Erythroblast (primary cell): ENCODE results near the gene SERPINC1.

Experiments
- GATA1 ChIP-seq: IDR thresholded peaks from 2 replicates; pipeline ENCODE4 v1.6.1; 2011; ENCODE audit warnings: low read depth, mild to moderate bottlenecking, control low read depth, low read length, moderate library complexity
- POLR2A ChIP-seq: IDR thresholded peaks from 2 replicates; pipeline ENCODE4 v1.6.1; 2011; ENCODE audit warnings: mild to moderate bottlenecking, low read length

GRCh38 chr1:173884701-173885100 is 32.4 kb downstream of the SERPINC1 start:
- TF ChIP-seq POLR2A (no peak), GATA1 (no peak)
